DND-41 (cell line): ENCODE results near the gene GLT8D2.

Source experiments
- ATAC-seq: fragments of 200-7000 bp; cut with Tn5 transposase; 3 replicates; pipeline ENCODE4 v1.9.1; 2021; ENCODE audit warnings: low read depth; ENCODE audit not compliant: insufficient read depth
- DNase-seq: peaks from one replicate; pipeline ENCODE4 v3.0.0-alpha.2; 2020
- H2AFZ ChIP-seq: 2 replicates; pipeline ENCODE4 v1.6.0; 2012; ENCODE audit warnings: low read depth, low read length
- H3K27ac ChIP-seq: 2 replicates; pipeline ENCODE4 v1.5.1; 2012; ENCODE audit warnings: low read length, inconsistent platforms
- H3K27me3 ChIP-seq: fragments of 200-600 bp; sonication (generic); 2 replicates; pipeline ENCODE4 v1.6.0; 2012; ENCODE audit warnings: low read length, mild to moderate bottlenecking, inconsistent platforms; ENCODE audit not compliant: insufficient read depth, poor library complexity
- H3K36me3 ChIP-seq: 2 replicates; pipeline ENCODE4 v1.5.1; 2012; ENCODE audit warnings: low read length, inconsistent platforms; ENCODE audit not compliant: insufficient read depth
- H3K4me1 ChIP-seq: 2 replicates; pipeline ENCODE4 v1.5.1; 2012; ENCODE audit warnings: mild to moderate bottlenecking, low read length; ENCODE audit not compliant: insufficient read depth
- H3K4me2 ChIP-seq: 2 replicates; pipeline ENCODE4 v1.6.0; 2012; ENCODE audit warnings: mild to moderate bottlenecking, moderate library complexity, low read length, inconsistent platforms; ENCODE audit not compliant: insufficient read depth
- H3K4me3 ChIP-seq, 2 experiments: fragments of 200-600 bp in 1 of 2; shearing (Covaris generic) in 1 of 2; 2 replicates each; pipeline ENCODE4 v1.5.1; 2012 to 2016; ENCODE audit warnings: inconsistent platforms in 2 of 2, low read length in 2 of 2, mild to moderate bottlenecking in 2 of 2, low read depth in 1 of 2, moderate library complexity in 1 of 2
- H3K79me2 ChIP-seq: 2 replicates; pipeline ENCODE4 v1.6.0; 2012; ENCODE audit warnings: low read length, inconsistent platforms; ENCODE audit not compliant: insufficient read depth
- H3K9ac ChIP-seq: 2 replicates; pipeline ENCODE4 v1.6.0; 2012; ENCODE audit warnings: low read depth, mild to moderate bottlenecking, inconsistent platforms, low read length, moderate library complexity
- H3K9me3 ChIP-seq: 2 replicates; pipeline ENCODE4 v1.5.1; 2012; ENCODE audit warnings: low read length, moderate library complexity, mild to moderate bottlenecking, inconsistent platforms; ENCODE audit not compliant: insufficient read depth, severe bottlenecking
- H4K20me1 ChIP-seq: 2 replicates; pipeline ENCODE4 v1.6.0; 2012; ENCODE audit warnings: low read length; ENCODE audit not compliant: insufficient read depth
- CTCF ChIP-seq: IDR thresholded peaks from 2 replicates; pipeline ENCODE4 v1.5.1; 2012; ENCODE audit warnings: borderline replicate concordance, low read length, moderate library complexity, mild to moderate bottlenecking; ENCODE audit not compliant: poor library complexity, severe bottlenecking; ENCODE audit errors: extremely low read depth
- EZH2 ChIP-seq: IDR thresholded peaks from 3 replicates; pipeline ENCODE4 v1.6.1; 2012; ENCODE audit warnings: borderline replicate concordance, low read depth, mild to moderate bottlenecking, moderate library complexity, low read length, inconsistent platforms; ENCODE audit not compliant: severe bottlenecking

The GLT8D2 gene

GRCh38 chr12:104049903-104050356, at the start of gene GLT8D2:
Gene GLT8D2, minus strand, starts transcription at chr12:104050187. Its CDS starts 30,539 bp downstream, at chr12:104019648.
- no peaks in the 10 kb centered on the region for H3K9me3 ChIP-seq
- H3K4me1 ChIP-seq: no peaks in the 10 kb centered on the region
- DNase-seq (no peak), ATAC-seq (no peak)
- H3K4me2 ChIP-seq: no peak within 1 kb of the TSS
- TF ChIP-seq CTCF: no peak
- TF ChIP-seq EZH2: no peak
- no peaks in the 10 kb centered on the region for H3K36me3 ChIP-seq
- H4K20me1 ChIP-seq: no peaks in the 10 kb centered on the region
- no peak within 1 kb of the TSS for H3K27ac ChIP-seq
- no peak within 1 kb of the TSS for H3K4me3 ChIP-seq
- no peak within 1 kb of the TSS for H2AFZ ChIP-seq
- no peak within 1 kb of the TSS for H3K9ac ChIP-seq
- peaks cover 35% of the 10 kb centered on the region for H3K27me3 ChIP-seq
- H3K79me2 ChIP-seq: no peaks in the 10 kb centered on the region

GRCh38 chr12:104097954-104098353, 48.0 kb upstream of the GLT8D2 start:
- no peak for DNase-seq
- peaks cover 71% of the 10 kb centered on the region for H3K36me3 ChIP-seq
- no peaks in the 10 kb centered on the region for H4K20me1 ChIP-seq
- H2AFZ ChIP-seq: no peak overlapping the region
- no peak overlapping the region for H3K27ac ChIP-seq
- no peak overlapping the region for H3K4me3 ChIP-seq
- H3K27me3 ChIP-seq: no peaks in the 10 kb centered on the region
- no peaks in the 10 kb centered on the region for H3K79me2 ChIP-seq
- no peak for ATAC-seq
- TF ChIP-seq CTCF (no peak), EZH2 (no peak)
- no peak overlapping the region for H3K4me2 ChIP-seq
- H3K4me1 ChIP-seq: no peaks in the 10 kb centered on the region
- no peaks in the 10 kb centered on the region for H3K9me3 ChIP-seq
- no peak overlapping the region for H3K9ac ChIP-seq

GRCh38 chr12:104095289-104095688, 45.3 kb upstream of the GLT8D2 start:
- no peak overlapping the region for H3K27ac ChIP-seq
- H4K20me1 ChIP-seq: no peaks in the 10 kb centered on the region
- H3K4me3 ChIP-seq: no peak overlapping the region
- DNase-seq (no peak), ATAC-seq (no peak)
- H3K4me2 ChIP-seq: no peak overlapping the region
- no peaks in the 10 kb centered on the region for H3K9me3 ChIP-seq
- peaks cover 68% of the 10 kb centered on the region for H3K36me3 ChIP-seq
- no peaks in the 10 kb centered on the region for H3K27me3 ChIP-seq
- no peak overlapping the region for H3K9ac ChIP-seq
- no peaks in the 10 kb centered on the region for H3K79me2 ChIP-seq
- TF ChIP-seq EZH2 (no peak), CTCF (no peak)
- no peak overlapping the region for H2AFZ ChIP-seq
- H3K4me1 ChIP-seq: no peaks in the 10 kb centered on the region

- Histone ChIP-seq H3K4me3 (no peak overlapping the region), H3K9ac (no peak overlapping the region), H3K36me3 (peaks cover 66% of the 10 kb centered on the region), H4K20me1 (no peaks in the 10 kb centered on the region), H3K27ac (no peak overlapping the region), H3K79me2 (no peaks in the 10 kb centered on the region), H3K4me1 (no peaks in the 10 kb centered on the region), H3K9me3 (no peaks in the 10 kb centered on the region), H3K27me3 (no peaks in the 10 kb centered on the region), H2AFZ (no peak overlapping the region), H3K4me2 (no peak overlapping the region)
- ATAC-seq: no peak
- no peak for DNase-seq
- no peak for TF ChIP-seq CTCF
- TF ChIP-seq EZH2: no peak
Measured at GRCh38 chr12:104094284-104094683, 44.3 kb upstream of the GLT8D2 start.
